Natural killer cell treated with Interleukin-12 subunit alpha and Interleukin-12 subunit beta and Interleukin-15 and Interleukin-18, amount 100 ng/mL, for 72 hours (primary cell): Measurements from ENCODE around the gene MSANTD3. TPM values are rescaled to one million over a fixed set of nuclear protein-coding genes. Genes with fewer than 3 reads are reported as not detected.
"Not testable (repeated sequence)": the region's sequence is repeated elsewhere in the genome, so short reads cannot be mapped to it uniquely, and the experiment has no call there.

ENCODE experiments used
- ATAC-seq, 2 donors: fragments of 150-1000 bp; cut with Tn5 transposase in 1 of 2; sonication (Bioruptor Pico), chemical (Tn5 transposase) in 1 of 2; 2 replicates each; pipeline ENCODE4 v1.10.0; 2021
- DNase-seq: peaks from one replicate; pipeline ENCODE4 v3.0.0; 2022; ENCODE audit warnings: low spot score
- H3K27ac Mint-ChIP-seq, 2 donors: 1 replicate in 1 of 2; 2 replicates in 1 of 2; pipeline ENCODE4 v1.8.0; 2022; ENCODE audit warnings: mixed read lengths in 2 of 2, mild to moderate bottlenecking in 1 of 2, moderate library complexity in 1 of 2
- H3K27me3 Mint-ChIP-seq, 2 donors: 1 replicate in 1 of 2; 2 replicates in 1 of 2; pipeline ENCODE4 v1.8.0; 2022; ENCODE audit warnings: mixed read lengths in 2 of 2
- H3K36me3 Mint-ChIP-seq: one replicate; pipeline ENCODE4 v1.8.0; 2022; ENCODE audit warnings: mixed read lengths
- H3K4me1 Mint-ChIP-seq, 2 donors: 1 replicate in 1 of 2; 2 replicates in 1 of 2; pipeline ENCODE4 v1.8.0; 2022; ENCODE audit warnings: low read depth in 2 of 2, mixed read lengths in 2 of 2, mild to moderate bottlenecking in 1 of 2
- H3K4me3 Mint-ChIP-seq: one replicate; pipeline ENCODE4 v1.8.0; 2022; ENCODE audit warnings: mixed read lengths
- H3K9me3 Mint-ChIP-seq: 2 replicates; pipeline ENCODE4 v1.8.0; 2022; ENCODE audit warnings: mixed read lengths
- total RNA-seq, 2 donors: library from RNA; stranded (reverse); gene quantifications; one replicate each; pipeline ENCODE4 v1.2.3, GENCODE V29; 2022

Gene MSANTD3
- total RNA-seq, 2 donors from 2014 or later = 9.2 to 17.5 TPM

GRCh38 chr9:100437860-100438805 lies 11.2 kb downstream of the MSANTD3 start:
- DNase-seq (peak; percentile 77), ATAC-seq (no peak)
- no peaks in the 10 kb centered on the region for H3K36me3 Mint-ChIP-seq
- no peaks in the 10 kb centered on the region for H3K9me3 Mint-ChIP-seq
- no peak overlapping the region for H3K27ac Mint-ChIP-seq
- H3K27me3 Mint-ChIP-seq = no peaks in the 10 kb centered on the region
- H3K4me1 Mint-ChIP-seq = peaks cover 4 to 6% of the 10 kb centered on the region in 2 donors
- H3K4me3 Mint-ChIP-seq = no peak overlapping the region

GRCh38 chr9:100440071-100440470 lies 13.1 kb downstream of the MSANTD3 start:
- no peak for DNase-seq
- H3K4me1 Mint-ChIP-seq = peaks cover 9 to 19% of the 10 kb centered on the region in 2 donors
- no peaks in the 10 kb centered on the region for H3K27me3 Mint-ChIP-seq
- no peaks in the 10 kb centered on the region for H3K36me3 Mint-ChIP-seq
- no peaks in the 10 kb centered on the region for H3K9me3 Mint-ChIP-seq
- H3K27ac Mint-ChIP-seq = no peak overlapping the region
- H3K4me3 Mint-ChIP-seq = no peak overlapping the region
- no peak for ATAC-seq

GRCh38 chr9:100440487-100440886 lies 13.5 kb downstream of the MSANTD3 start:
- peaks cover 9 to 20% of the 10 kb centered on the region in 2 donors for H3K4me1 Mint-ChIP-seq
- not testable (repeated sequence) for H3K36me3 Mint-ChIP-seq, H3K4me3 Mint-ChIP-seq, DNase-seq, H3K27me3 Mint-ChIP-seq, H3K9me3 Mint-ChIP-seq, H3K27ac Mint-ChIP-seq, ATAC-seq

- Mint-ChIP-seq H3K4me3 (no peak overlapping the region), H3K27ac (no peak overlapping the region), H3K9me3 (no peaks in the 10 kb centered on the region), H3K36me3 (no peaks in the 10 kb centered on the region), H3K27me3 (no peaks in the 10 kb centered on the region), H3K4me1 (peaks cover 10 to 20% of the 10 kb centered on the region in 2 donors)
- no peak for DNase-seq
- ATAC-seq = no peak
Measured at GRCh38 chr9:100441911-100442361, 15.0 kb downstream of the MSANTD3 start.

- Mint-ChIP-seq H3K4me1 (peaks cover 8 to 17% of the 10 kb centered on the region in 2 donors), H3K4me3 (no peak overlapping the region), H3K36me3 (no peaks in the 10 kb centered on the region), H3K27ac (peak overlapping the region in 1 of 2 donors; percentile 47), H3K27me3 (no peaks in the 10 kb centered on the region), H3K9me3 (no peaks in the 10 kb centered on the region)
- ATAC-seq (no peak), DNase-seq (no peak)
Measured at GRCh38 chr9:100443781-100444768, 17.1 kb downstream of the MSANTD3 start.

- no peak for ATAC-seq
- Mint-ChIP-seq H3K27me3 (no peaks in the 10 kb centered on the region), H3K9me3 (no peaks in the 10 kb centered on the region)
Measured at GRCh38 chr9:100445161-100445902, 18.4 kb downstream of the MSANTD3 start.

GRCh38 chr9:100445903-100446549 lies 19.1 kb downstream of the MSANTD3 start:
- H3K4me3 Mint-ChIP-seq = no peak overlapping the region
- DNase-seq = no peak
- H3K27ac Mint-ChIP-seq = no peak overlapping the region

More at GRCh38 chr9:100445161-100445902, 18.4 kb downstream of the MSANTD3 start:
- Mint-ChIP-seq H3K36me3 (no peaks in the 10 kb centered on the region), H3K4me3 (no peak overlapping the region), H3K4me1 (peaks cover 11 to 24% of the 10 kb centered on the region in 2 donors), H3K27ac (no peak overlapping the region)
- DNase-seq = no peak

GRCh38 chr9:100447041-100447440 lies 20.1 kb downstream of the MSANTD3 start:
- no peak overlapping the region for H3K4me3 Mint-ChIP-seq
- no peak overlapping the region for H3K27ac Mint-ChIP-seq
- no peaks in the 10 kb centered on the region for H3K27me3 Mint-ChIP-seq
- peaks cover 11 to 24% of the 10 kb centered on the region in 2 donors for H3K4me1 Mint-ChIP-seq
- no peaks in the 10 kb centered on the region for H3K9me3 Mint-ChIP-seq
- no peak for ATAC-seq
- DNase-seq = no peak
- H3K36me3 Mint-ChIP-seq = no peaks in the 10 kb centered on the region

More at GRCh38 chr9:100445903-100446549, 19.1 kb downstream of the MSANTD3 start:
- Mint-ChIP-seq H3K27me3 (no peaks in the 10 kb centered on the region), H3K36me3 (no peaks in the 10 kb centered on the region), H3K9me3 (no peaks in the 10 kb centered on the region), H3K4me1 (peaks cover 11 to 24% of the 10 kb centered on the region in 2 donors)
- ATAC-seq = no peak

- H3K27me3 Mint-ChIP-seq = no peaks in the 10 kb centered on the region
- no peak for DNase-seq
- peaks cover 11 to 24% of the 10 kb centered on the region in 2 donors for H3K4me1 Mint-ChIP-seq
- no peaks in the 10 kb centered on the region for H3K36me3 Mint-ChIP-seq
- no peak for ATAC-seq
- no peaks in the 10 kb centered on the region for H3K9me3 Mint-ChIP-seq
- no peak overlapping the region for H3K4me3 Mint-ChIP-seq
- H3K27ac Mint-ChIP-seq = no peak overlapping the region
Measured at GRCh38 chr9:100448266-100448665, 21.3 kb downstream of the MSANTD3 start.

GRCh38 chr9:100449420-100449819 lies 22.5 kb downstream of the MSANTD3 start:
- Mint-ChIP-seq H3K4me3 (no peak overlapping the region), H3K4me1 (peaks cover 6 to 16% of the 10 kb centered on the region in 2 donors), H3K27ac (no peak overlapping the region), H3K9me3 (no peaks in the 10 kb centered on the region), H3K36me3 (peaks cover 4% of the 10 kb centered on the region), H3K27me3 (no peaks in the 10 kb centered on the region)
- DNase-seq (no peak), ATAC-seq (no peak)

GRCh38 chr9:100452894-100453293 lies 26.0 kb downstream of the MSANTD3 start:
- Mint-ChIP-seq H3K4me1 (peaks cover 3 to 8% of the 10 kb centered on the region in 2 donors), H3K4me3 (no peak overlapping the region), H3K27me3 (no peaks in the 10 kb centered on the region), H3K9me3 (no peaks in the 10 kb centered on the region), H3K27ac (no peak overlapping the region), H3K36me3 (peaks cover 4% of the 10 kb centered on the region)
- no peak for DNase-seq
- no peak for ATAC-seq

- no peak overlapping the region for H3K27ac Mint-ChIP-seq
- peaks cover 4% of the 10 kb centered on the region for H3K36me3 Mint-ChIP-seq
- H3K4me3 Mint-ChIP-seq = no peak overlapping the region
- H3K4me1 Mint-ChIP-seq = no peaks in the 10 kb centered on the region
- no peaks in the 10 kb centered on the region for H3K9me3 Mint-ChIP-seq
- ATAC-seq (no peak), DNase-seq (no peak)
- H3K27me3 Mint-ChIP-seq = no peaks in the 10 kb centered on the region
Measured at GRCh38 chr9:100455470-100455869, 28.5 kb downstream of the MSANTD3 start.
